ENCODE results near the gene LRRC4B. TPM values are rescaled to one million over a fixed set of nuclear protein-coding genes. Genes with fewer than 3 reads are reported as not detected.
"Not testable (repeated sequence)": the region's sequence is repeated elsewhere in the genome, so short reads cannot be mapped to it uniquely, and the experiment has no call there.

The LRRC4B gene
- total RNA-seq, 1 experiment from 2014 or later = not detected

GRCh38 chr19:50580970-50581634 lies 12.9 kb upstream of the LRRC4B start:
- intact Hi-C loops (cut with micrococcal nuclease) = no loop called here
- no peak overlapping the region for H3K4me3 Mint-ChIP-seq (ENCODE audit: unreplicated experiment)
- TF ChIP-seq CTCF (IDR thresholded peaks at IDR 0.05; ENCODE audit: unreplicated experiment) = no peak
- peaks cover 12% of the 10 kb centered on the region for H3K27me3 Mint-ChIP-seq (ENCODE audit: insufficient read depth, unreplicated experiment)
- peaks cover 27% of the 10 kb centered on the region for H3K9me3 Mint-ChIP-seq (ENCODE audit: unreplicated experiment)
- DNase-seq (ENCODE audit: unreplicated experiment) = no peak
- BruUV-seq (replicated peaks) = no TSS peak
- H3K36me3 Mint-ChIP-seq (ENCODE audit: insufficient read depth, unreplicated experiment) = no peaks in the 10 kb centered on the region
- H3K27ac Mint-ChIP-seq (ENCODE audit: low read depth, unreplicated experiment) = no peak overlapping the region
- POLR2A ChIA-PET = no interaction called here
- CTCF ChIA-PET = no interaction called here
- H3K4me1 Mint-ChIP-seq (ENCODE audit: insufficient read depth, unreplicated experiment) = no peaks in the 10 kb centered on the region

- TF ChIP-seq CTCF (IDR thresholded peaks at IDR 0.05; ENCODE audit: unreplicated experiment) = no peak
- CTCF ChIA-PET = no interaction called here
- POLR2A ChIA-PET = no interaction called here
- intact Hi-C loops (cut with micrococcal nuclease) = no loop called here
- BruUV-seq (replicated peaks) = no TSS peak
- Mint-ChIP-seq H3K4me1 (ENCODE audit: insufficient read depth, unreplicated experiment) (no peaks in the 10 kb centered on the region), H3K9me3 (ENCODE audit: unreplicated experiment) (peaks cover 27% of the 10 kb centered on the region), H3K36me3 (ENCODE audit: insufficient read depth, unreplicated experiment) (no peaks in the 10 kb centered on the region), H3K27me3 (ENCODE audit: insufficient read depth, unreplicated experiment) (peaks cover 12% of the 10 kb centered on the region), H3K27ac (ENCODE audit: low read depth, unreplicated experiment) (no peak overlapping the region), H3K4me3 (ENCODE audit: unreplicated experiment) (no peak overlapping the region)
- DNase-seq (ENCODE audit: unreplicated experiment) = no peak
Measured at GRCh38 chr19:50580240-50580639, 12.0 kb upstream of the LRRC4B start.

GRCh38 chr19:50576769-50577168 lies 8.5 kb upstream of the LRRC4B start:
- Mint-ChIP-seq H3K9me3 (ENCODE audit: unreplicated experiment) (peaks cover 27% of the 10 kb centered on the region), H3K27me3 (ENCODE audit: insufficient read depth, unreplicated experiment) (peaks cover 12% of the 10 kb centered on the region)
- intact Hi-C loops (cut with micrococcal nuclease); H3K27ac Mint-ChIP-seq (ENCODE audit: low read depth, unreplicated experiment); POLR2A ChIA-PET; BruUV-seq (replicated peaks); DNase-seq (ENCODE audit: unreplicated experiment); H3K36me3 Mint-ChIP-seq (ENCODE audit: insufficient read depth, unreplicated experiment); CTCF ChIA-PET; H3K4me1 Mint-ChIP-seq (ENCODE audit: insufficient read depth, unreplicated experiment); H3K4me3 Mint-ChIP-seq (ENCODE audit: unreplicated experiment): not testable (repeated sequence)

GRCh38 chr19:50573741-50574461 lies 5.7 kb upstream of the LRRC4B start:
- no peak overlapping the region for H3K27ac Mint-ChIP-seq (ENCODE audit: low read depth, unreplicated experiment)
- no peak for TF ChIP-seq CTCF (IDR thresholded peaks at IDR 0.05; ENCODE audit: unreplicated experiment)
- ChIA-PET CTCF (interaction anchor here (0.7 to 1.3 kb wide), 3 partner anchors 18 to 1071 kb away, joined by 4 to 6 read pairs (median 4); no protein-coding TSS in a partner anchor), POLR2A (no interaction called here)
- BruUV-seq (replicated peaks) = no TSS peak
- H3K9me3 Mint-ChIP-seq (ENCODE audit: unreplicated experiment) = peaks cover 14% of the 10 kb centered on the region
- H3K4me1 Mint-ChIP-seq (ENCODE audit: insufficient read depth, unreplicated experiment) = no peaks in the 10 kb centered on the region
- no peak for DNase-seq (ENCODE audit: unreplicated experiment)
- peaks cover 12% of the 10 kb centered on the region for H3K27me3 Mint-ChIP-seq (ENCODE audit: insufficient read depth, unreplicated experiment)
- intact Hi-C loops (cut with micrococcal nuclease) = no loop called here
- H3K36me3 Mint-ChIP-seq (ENCODE audit: insufficient read depth, unreplicated experiment) = no peaks in the 10 kb centered on the region
- H3K4me3 Mint-ChIP-seq (ENCODE audit: unreplicated experiment) = no peak overlapping the region
